ENCODE data around the gene CTNNBL1.

The CTNNBL1 gene

DNA sequence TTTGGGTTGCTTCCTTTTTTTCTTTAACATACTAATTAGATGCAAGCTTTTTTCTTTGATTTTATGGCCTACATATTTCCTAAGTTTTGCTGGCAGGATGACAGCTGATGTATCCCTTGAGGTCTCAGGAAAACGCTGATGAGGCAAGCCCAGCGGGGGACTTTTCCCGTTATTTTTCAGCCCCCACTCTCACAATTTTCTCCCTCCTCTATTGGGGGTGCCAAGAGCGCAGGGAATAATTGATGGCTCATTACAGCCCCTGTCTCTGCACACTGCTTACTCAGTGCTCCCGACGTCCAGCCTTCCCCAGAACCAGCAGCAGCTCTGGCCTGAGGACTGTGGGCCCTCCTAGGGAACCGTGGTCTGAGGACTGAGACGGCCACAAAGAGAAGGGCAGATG, 170.5 kb downstream of the CTNNBL1 start:
- no peak for DNase-seq

DNA sequence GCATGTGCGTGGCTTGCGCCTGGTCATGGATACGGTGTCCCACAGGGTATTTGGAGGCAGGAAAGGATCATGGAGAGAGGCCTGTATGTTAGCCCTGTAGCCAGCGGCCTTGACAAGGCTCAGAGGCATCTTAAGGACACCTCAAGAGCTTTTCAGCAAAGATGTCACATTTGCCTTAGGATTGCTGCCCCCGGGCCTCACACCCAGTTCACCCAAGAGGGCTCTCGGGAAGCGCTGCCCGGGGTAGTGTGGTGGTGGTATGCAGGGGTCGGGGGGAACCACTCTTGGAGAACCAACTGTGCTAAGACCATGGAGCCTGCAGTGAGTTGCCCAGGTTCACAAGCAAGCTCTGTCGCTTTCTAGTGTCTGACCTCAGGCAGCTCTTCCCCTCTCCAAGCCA, 172.2 kb downstream of the CTNNBL1 start:
- no peak for DNase-seq

DNA sequence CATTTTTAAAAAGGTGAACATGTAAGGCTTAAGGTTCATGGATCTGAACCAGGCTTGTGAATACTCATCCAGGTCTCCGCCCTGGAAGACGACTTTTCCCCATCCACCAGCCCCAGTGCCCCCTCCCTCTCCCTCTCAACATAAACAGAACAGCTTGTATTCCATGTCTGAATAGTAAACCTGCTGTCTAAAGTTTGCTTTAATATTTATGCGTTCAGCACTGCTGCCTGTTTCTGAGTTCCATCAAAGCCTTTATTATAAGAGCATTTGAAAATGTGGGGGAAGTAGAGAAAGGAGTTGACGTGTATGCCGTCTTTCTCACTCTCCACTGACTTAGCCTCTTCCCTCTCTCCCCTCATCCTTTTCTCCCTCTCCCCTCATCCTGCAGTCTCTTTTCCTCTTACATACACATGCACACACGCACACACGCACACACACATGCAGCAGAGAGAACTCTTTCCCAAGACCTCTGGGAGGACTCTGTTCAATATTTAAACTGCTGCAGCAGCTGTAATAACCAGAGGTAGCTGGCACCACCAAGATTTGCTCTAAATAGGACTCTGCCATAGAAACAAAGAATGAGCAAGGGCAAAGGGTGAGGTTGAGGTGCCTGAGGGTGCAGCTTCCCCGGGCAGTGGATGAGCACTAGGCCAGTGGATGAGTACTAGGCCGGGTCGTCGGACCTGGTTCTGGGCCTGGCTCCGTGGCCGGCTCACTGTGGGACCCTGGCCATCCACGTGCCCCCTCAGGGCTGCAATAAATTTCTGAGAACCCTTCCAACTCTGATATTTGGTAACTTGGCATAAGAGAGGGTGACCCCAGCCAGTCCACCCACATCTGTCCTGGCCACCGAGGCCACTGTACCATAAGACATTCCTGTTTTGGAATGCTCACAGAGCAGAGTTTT, 173.7 kb downstream of the CTNNBL1 start:
- DNase-seq, result no peak

DNA sequence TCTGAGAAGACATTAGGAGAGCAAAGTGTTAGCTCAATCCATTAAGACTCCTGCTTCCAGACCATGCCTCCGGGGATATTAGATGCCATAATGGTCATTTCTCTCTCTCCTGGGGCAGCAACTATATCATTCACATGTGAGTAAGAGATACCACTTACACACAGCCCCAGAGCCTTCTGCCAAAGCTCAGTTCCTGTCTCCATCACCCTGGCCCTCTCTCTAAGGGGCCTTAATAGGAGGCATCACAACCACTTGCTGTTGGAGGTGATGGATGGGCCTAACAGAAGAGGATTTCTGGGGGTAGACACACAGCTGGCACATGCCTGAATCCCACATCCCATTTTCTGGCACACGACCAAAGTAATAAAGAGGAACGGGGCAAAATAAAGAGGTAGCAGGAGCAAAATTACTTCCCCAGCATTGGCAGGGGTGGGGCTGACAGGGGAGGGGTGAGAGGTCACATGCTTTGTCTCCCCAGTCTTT, 175.1 kb downstream of the CTNNBL1 start:
- DNase-seq, result no peak

DNA sequence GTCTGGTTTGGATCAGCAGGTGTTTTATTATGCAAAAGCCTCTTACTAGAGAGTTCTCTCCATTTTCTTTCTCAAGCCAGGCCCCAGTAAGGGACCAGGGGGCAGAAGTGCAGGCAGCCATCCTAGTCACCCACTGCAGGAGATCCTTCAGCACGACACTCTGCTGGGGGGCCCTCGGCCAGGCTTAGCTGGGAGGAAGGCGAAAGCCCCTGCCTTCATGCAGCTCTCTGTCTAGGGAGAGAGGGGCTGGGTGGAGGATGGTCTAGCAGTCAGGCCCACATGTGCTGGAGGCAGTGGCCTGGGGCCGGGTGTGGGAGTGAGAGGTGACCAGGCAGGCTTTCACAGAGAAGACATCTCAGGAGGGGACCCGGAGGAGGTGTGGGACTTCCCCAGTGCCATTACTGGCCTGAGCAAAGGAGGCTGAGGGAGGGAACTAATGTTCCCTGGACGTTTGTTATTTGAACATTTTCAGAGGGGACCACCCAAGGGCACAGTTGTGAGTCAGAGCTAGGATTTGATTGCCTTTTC, 175.6 kb downstream of the CTNNBL1 start:
- DNase-seq, result no peak

DNA sequence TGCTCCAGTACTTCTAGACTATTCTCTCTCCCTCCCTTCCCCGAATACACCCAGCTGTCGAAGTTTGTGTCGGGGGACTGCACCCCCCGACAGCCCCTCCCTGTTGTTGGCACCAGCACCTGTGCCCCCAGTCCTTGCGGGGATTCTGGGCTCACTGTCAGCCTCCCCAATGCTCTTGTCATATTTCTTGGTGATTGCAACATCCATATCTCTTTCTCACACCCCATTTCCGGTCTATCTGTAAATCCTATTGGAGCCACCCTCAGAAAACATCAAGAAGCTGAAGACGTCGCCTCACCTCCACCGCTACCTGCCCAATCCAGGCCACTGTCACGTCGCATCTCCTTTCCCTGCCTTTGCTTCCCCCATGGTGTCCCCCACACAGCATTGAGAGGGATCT, 176.5 kb downstream of the CTNNBL1 start:
- no peak for DNase-seq

DNA sequence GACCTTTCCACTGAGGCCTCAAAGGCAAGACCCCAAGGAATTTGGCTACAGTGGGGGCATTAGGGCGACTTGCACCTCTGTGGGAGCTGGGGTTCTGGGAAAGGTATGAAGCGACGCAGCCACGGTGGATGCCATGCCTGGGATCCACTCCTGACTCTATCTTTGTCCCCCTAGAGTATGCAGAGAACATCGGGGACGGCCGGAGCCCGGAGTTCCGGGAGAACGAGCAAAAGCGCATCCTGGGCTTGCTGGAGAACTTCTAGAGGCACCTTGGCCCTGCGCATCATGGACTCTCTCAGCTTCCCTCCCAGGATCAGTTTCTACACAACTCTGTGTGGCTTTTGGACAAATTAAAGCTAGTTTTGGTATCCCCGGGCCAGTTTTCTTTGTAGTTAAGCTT, 177.9 kb downstream of the CTNNBL1 start:
- DNase-seq, result no peak

DNA sequence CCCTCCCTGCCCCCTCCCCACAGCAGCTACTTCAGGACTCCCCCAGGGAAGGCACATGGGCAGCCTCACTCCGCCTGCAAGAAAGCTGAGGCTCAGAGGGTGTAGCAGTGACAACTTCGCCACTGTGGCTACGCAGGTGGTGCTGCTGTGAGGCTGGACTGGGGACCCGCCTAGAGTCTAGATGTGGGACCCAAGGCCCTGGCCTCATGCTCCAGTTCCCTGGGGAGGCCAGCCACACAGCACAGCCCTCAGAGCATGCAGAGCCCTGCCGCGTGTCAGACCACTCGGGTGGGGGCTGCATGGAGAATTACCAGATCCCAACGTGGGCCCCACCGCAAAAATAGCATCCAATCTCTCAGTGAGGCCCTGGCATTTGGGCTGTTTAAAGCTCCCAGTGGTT, 178.3 kb downstream of the CTNNBL1 start:
- no peak for DNase-seq

DNA sequence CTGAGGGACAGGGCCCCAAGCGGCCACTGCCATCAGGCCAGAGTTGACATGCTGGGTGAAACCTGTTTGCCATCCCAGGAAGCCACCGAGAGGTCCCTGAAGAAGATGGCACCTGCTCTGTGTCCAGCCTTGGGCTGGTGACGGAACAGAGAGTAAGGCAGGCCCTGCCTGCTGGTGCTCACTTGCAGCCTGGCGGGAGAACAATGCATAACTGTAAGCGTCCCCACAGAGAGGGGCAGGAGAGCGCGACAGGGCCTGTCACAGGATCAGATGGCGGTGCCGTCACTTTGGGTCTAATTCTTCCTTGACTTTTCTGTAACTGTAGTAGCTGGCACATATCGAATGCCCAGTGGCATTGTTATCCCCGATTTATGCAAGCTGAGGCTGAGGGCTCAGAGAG, 180.1 kb downstream of the CTNNBL1 start:
- DNase-seq, result no peak

DNA sequence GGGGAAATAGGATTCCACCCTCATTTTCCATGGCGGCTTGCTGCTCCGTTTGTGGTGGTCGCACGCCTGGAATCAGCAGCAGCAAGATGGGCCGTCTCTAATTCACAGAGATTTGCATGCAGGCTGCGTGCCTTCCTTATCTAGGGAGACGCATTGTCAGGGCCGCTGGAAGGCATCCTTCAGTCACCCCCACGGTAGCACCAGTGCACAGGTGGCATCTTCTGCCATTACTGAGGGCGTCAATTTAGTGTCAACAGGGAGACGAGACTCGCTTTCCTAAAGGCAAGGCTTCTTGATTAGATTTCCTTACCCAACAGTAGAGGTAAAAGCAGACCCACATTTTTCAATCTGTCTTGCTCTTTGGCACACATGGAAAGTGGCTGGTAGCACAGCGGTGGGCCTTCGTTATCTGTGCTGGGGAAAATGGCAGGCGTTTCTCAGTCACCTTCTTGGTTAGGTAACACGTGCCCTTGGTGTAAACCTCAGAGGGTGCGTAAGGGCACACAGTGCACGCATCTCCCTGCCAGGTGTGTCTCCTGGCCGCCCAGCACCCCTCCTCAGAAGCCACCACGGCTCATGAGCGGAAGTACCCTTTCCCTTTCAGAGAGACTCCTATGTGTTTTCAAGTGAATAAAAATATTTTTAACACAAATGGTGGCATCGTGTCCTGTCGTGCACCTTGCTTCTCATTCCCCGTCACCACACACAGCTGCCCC, 181.8 kb downstream of the CTNNBL1 start:
- DNase-seq, result no peak

DNA sequence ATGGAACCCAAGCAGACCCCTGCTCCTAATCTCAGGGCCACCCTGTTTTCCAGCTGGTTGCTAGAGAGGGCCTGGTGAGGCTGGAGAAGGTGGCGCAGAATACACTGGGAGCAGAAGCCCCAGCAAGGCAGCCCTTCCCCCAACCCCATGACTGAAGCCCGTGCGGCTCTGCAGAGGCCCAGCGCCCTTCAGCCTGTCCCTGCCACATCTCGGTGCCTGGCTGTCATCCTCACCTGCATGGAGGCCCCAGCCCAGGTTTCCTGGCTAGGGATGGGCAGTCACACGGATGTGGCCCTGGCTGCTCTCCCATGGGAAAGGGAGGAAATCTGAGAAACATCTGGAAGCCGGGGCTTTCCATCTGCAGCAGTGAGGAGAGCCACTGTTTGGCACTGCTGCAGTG, 183.0 kb downstream of the CTNNBL1 start:
- DNase-seq, result no peak

DNA sequence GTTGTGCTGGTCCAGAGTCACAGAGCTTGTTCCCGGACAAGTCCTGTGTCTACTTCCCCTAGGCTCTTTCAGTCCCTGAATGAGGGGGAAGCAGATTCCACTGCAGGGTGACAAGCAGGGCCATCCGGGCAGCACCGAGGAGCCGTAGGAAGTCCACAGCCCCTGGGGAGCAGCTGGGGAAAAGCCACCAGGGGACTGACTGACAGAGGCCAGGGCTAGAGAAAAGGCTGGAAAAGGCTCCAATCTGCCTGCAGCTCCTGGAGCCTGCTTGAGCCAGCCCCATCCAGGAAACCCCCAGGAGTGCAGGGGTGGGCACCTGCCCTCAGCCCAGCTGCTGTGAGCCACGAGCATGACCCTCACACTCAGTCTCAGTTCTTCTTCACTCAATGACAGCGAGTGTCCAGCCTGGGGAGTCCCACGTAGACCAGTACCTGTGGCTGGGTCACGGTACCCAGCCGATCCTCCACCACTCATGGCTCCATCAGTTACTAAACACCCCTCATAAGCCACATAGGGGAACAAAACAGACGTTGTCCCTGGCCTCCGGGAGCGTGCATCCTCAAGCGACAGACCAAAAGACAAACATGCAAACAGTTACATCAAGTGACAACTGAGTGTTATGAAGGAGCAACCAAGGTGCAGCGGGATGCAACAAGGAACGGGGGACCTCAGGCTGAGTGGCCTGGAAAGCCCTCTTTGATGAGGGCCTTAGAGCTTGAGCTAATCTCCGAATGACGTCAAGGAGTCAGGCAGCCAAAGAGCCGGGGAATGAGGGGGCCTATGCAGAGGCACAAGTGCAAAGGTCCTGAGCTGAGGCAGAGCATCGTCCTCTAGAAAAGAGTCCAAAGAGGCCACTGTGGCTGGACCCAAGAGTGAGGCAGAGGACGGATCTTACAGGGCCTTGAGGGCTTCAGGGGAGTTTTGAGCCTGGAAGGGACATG, 184.3 kb downstream of the CTNNBL1 start:
- DNase-seq, result no peak

DNA sequence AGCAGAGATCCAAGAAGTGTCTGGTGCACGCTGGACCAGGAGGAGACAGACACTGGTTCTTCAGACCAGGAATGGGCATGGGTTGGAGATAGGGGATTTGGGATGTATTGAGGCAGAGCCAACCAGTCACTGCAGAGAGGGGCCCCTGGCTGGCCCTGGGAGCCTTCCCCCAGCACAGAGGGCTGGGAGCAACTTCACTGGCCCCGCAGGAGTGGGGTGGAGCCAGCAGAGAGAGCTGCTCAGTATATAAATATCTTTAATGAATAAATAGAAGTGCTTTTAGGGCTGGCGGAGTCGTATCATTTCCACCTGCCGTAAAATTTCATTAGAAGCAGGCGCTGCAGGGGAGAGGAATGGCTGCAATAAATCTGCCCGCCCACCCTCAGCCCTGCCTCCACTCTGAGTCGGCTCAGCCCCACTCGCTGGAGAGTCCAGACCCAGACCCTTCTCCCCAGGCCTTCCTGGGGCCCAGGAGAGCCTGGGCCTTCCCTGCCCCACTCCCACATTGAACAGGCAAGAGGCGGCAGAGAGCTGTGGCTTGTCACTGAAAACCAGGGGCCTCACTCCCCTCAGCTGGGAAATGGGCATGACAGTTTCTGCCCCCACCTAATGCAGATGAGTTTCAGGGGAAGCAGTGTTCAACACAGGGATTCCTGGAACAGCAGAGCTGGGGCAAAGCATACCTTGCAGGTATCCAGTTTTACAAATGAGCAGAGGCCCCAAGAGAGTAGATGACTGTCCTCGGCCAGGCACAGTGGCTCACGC, 185.2 kb downstream of the CTNNBL1 start:
- DNase-seq, result no peak

DNA sequence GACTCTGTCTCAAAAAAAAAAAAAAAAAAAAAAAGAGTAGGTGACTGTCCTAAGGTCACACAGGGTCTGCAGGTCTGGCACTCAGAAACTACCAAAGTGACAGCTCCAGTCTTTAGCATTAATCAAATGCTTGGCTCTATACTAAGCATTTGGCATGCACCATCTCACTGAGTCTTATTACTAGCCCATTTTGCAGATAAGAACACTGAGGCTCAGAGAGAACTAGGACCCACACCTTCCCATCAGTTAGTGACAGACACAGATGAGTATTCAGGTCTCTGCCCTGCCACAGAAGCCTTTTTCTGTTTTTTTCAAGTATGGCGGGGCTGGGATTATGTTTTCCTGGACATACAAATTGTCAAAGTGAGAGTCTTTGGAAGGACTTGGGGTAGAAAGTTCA, 186.0 kb downstream of the CTNNBL1 start:
- no peak for DNase-seq

DNA sequence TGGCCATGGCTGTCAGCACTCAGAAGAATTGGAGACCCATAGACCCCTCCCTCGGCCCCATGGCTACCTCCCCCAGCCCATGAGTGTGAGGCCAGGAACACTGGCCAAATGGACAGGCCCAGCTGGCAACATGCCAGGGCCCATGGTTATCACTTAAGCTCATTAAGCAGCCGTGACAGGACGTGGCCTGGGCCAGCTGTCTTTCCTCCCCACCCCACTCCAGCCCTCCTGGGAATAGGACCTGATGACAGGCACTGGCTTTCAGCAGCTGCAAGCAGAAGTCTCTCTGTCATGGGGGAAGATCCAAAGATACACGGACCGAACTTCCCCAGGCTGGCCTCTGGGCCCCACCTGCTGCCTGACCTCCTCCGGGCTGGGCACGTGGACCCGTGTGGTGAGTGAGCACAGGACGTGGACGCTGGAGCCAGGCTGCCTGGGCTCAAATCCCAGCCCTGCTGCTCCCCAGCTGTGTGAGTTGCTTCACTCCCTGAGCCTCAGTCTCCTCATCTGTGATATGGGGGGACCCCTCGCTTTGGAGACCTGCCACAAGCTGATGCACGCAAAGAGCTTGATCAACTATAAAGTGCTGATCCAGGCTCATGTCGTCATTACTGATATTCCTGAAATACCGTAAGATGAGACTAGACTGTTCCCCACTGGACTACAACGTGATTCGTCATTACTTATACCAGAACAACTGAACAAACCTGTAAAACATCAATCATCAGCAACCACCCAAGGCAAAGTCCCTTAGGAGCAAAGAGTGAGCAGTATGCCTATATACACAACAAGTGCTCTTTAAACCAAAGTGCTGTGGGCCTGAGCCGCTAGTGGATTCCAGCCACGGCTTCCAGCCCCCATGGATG, 187.1 kb downstream of the CTNNBL1 start:
- DNase-seq, result peak; percentile 70

DNA sequence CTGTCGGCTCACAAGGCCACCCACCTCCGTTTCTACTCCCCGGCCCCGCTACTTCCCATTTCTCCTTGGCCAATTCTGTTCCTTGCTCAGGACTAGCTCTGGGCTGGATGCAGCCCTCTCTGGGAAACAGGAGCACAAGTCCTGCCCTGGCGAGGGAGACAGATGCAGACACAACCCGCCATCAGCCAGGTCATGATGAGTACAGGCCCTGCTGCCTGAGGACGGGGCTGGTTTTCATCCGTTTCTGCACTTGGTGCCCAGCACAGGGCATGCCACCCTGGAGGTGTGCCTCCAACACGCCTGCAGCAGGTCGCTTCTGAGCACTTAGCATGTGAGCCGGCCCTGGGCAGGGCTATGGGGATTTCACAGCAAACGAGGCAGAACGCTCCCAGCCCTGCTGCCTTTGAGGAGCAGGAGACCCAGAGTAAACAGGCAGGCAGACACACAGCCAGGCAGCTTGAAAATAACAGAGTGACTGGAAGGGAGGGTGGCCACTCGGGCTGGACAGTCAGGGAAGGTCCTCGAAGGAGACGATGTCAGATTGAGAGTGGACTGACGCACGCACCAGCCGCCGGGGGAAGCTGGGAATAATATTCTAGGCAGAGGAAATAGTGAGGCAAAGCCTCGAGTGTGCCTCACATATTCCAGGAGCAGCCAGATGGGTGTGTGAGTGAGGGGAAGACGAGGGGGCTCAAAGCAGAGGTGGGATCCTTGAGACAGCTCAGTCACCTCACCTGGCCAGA, 187.9 kb downstream of the CTNNBL1 start:
- no peak for DNase-seq

DNA sequence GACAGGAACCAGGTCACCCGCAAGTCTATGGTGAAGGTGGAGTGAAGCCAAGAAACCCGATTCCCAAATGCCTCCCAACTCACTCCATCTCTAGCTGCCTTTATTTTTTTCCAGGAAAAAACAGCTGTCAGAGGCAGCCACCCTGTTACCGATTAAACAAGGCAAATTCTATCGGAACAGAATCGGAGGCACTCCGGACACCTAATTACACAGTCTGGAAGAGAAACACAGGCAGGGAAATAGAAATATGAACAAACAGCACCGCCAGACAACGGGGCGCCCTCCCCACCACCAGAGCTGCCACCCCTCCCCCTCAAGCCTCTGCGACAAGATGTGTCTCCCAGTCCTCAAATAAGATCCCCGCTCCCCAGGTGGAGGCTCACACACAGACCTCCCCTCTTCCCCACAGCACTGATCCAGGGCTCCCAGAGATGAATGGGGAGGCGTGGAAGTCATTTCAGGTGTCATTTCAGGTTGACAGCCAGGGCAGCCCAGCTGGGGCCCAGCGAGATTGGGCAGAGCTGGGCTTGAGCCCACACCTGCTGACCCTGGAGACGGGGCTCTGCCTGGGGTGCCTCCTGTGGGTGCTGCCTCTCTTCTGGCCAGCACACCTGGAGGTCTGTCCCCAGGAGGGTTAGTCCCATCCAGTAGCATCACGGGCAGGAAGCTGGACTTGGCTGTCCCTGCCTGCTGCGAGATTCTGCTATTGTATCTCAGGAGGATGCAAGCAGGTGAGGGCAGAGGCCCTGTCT, 189.3 kb downstream of the CTNNBL1 start:
- peak; percentile 72 for DNase-seq

DNA sequence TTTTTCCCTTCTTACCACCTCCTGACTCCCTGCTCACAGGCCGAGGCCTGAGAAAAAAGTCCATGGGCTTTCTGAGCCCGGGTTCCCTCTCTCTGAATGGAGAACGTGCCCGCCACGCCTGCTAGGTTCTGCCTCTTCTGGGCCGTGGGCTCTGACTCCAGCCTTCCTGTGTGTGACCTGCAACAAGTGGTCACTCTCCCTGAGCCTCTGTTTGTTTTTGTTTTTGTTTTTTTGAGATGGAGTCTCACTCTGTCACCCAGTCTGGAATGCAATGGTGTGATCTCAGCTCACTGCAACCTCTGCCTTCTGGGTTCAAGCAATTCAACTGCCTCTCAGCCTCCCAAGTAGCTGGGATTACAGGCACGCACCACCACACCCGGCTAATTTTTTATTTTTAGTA, 191.2 kb downstream of the CTNNBL1 start:
- no peak for DNase-seq
